GM19328 (cell line): ENCODE results near the gene DCP1A.

Experiments used
- ATAC-seq: cut with Tn5 transposase; IDR thresholded peaks from one replicate; pipeline ENCODE4 v1.9.1; 2021; ENCODE audit warnings: mild to moderate bottlenecking, moderate library complexity; ENCODE audit not compliant: unreplicated experiment

The DCP1A gene

GRCh38 chr3:53250881-53251605, 96.3 kb downstream of the DCP1A start:
- ATAC-seq, result no peak

GRCh38 chr3:53250453-53250852, 96.9 kb downstream of the DCP1A start:
- no peak for ATAC-seq

GRCh38 chr3:53248161-53248560, 99.2 kb downstream of the DCP1A start:
- ATAC-seq, result no peak

DNA sequence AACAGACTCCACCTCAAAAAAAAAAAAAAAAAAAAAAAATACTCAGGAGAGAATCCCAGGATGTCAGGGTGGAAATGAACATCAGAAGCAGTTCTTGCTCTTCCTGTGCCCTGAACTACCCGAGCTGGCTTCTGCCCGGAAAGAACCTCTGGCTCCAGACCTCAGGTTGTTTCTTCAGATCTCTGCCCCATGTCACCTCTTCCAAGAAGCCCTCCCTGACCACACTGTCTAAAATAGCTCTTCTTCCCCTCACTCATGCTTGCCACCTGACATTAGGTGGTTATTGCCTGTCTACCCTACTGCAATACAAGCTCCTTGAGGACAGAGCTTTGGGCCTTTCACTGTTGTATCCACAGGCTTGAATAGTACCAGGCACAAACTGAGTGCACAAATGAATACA, 99.7 kb downstream of the DCP1A start:
- no peak for ATAC-seq

- ATAC-seq, result no peak
Observed at GRCh38 chr3:53244271-53244670, 103.1 kb downstream of the DCP1A start.

DNA sequence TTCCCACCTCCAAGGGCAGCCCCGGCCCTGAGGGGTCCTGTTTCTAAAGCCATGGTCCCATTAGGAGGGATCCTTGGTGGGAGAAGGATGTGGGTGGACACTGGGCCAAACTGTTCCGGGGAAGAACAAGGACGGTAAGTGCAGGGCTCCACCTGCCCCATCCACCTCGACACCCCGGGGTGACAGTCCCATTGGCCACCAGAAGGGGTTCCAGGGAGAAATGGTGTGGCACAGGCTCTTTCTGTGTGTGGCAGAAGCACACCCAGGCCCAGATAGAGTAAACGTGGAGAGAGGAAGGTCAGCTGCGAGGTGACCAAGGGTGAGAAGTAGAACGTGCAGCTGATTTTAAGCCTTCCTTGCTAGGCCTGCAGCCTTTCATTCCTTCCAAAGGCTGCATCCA, 103.6 kb downstream of the DCP1A start:
- no peak for ATAC-seq

DNA sequence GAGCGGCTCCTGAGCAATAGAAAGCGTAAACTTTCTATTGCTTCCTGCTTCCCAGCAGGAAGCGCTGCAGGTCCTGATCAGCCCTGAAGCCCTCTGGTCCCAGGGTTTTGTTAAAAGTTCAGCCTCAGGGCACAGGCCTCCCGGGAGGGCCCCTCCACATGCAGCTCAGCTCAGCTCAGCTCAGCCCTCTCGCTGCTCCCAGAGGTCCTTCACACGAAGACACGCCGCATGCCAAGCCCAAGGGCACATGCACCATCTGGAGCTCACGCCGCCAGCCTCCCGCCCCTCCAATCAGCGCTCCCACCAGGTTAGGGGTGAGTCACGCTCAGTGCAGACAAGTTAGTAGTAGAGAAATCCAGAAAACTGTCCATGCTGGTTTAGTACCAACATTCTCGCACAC, 104.2 kb downstream of the DCP1A start:
- ATAC-seq, result no peak

DNA sequence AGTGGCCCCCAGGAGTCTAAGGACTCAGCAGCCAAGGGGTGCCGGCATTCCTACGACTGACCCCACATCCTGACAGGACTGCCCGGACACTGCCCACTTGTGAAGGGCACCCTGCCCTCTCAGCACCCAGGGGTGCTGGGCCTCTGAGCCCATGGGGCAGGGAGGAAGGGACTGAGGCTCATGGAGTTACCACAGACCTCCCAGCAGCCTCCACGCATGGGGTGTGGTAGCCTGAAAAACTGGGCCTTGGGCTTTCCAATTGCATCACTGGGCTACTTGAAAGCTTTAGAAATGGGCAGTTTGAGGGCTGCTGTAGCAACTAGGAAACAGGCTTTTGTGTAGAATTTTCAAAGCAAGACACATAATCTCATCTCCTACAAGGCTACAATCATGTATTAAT, 104.7 kb downstream of the DCP1A start:
- ATAC-seq, result no peak

GRCh38 chr3:53242155-53242554, 105.2 kb downstream of the DCP1A start:
- no peak for ATAC-seq

DNA sequence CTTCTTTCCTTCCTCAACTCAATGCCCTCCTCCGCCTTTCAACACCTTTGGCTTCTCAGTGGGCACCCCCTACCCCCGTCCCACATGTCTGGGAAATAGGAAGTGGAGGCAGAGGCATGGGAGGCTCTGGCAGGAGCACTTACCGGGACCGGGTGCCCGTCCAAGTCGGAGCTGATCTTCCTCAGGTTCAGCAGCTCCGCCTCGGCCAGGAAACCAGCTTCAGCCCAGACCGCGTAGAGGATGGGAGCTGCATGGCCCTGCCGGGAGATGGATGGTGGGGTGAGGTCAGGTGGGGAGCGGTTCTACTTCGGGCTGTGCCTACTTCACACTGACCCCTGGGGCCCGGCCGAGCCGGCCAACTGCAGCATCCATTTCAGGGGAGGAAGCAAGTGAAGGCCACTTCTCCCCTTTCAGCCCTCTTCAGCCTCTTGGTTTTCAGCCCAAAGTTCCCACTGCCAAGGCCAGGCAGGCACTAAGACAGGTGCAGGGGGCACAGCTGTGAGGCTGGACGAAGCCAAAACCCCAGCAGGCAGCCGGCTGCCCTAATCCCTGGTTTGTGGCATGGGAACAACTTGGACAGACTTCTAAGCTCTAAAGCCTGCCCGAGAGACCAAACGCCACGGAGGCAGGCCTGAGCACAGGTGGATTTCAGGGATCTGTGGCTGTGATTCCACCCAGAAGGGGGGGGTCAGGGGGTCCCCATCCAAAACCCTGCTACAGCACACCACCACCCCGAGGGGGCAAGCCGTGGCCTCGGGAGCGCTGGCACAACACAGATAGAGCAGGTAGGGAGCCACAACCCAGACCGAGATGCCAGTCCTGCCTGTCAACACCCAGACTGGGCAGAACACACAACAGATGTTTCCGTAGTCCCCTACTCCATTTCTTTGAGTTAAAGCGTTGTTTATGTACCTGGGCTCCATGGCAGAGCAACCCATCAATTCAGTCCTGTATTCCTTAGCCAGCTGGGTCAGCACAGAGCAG, 106.1 kb downstream of the DCP1A start:
- ATAC-seq, result no peak

- ATAC-seq, result no peak
Observed at GRCh38 chr3:53239800-53240199, 107.5 kb downstream of the DCP1A start.

- no peak for ATAC-seq
Observed at GRCh38 chr3:53238886-53239285, 108.5 kb downstream of the DCP1A start.

DNA sequence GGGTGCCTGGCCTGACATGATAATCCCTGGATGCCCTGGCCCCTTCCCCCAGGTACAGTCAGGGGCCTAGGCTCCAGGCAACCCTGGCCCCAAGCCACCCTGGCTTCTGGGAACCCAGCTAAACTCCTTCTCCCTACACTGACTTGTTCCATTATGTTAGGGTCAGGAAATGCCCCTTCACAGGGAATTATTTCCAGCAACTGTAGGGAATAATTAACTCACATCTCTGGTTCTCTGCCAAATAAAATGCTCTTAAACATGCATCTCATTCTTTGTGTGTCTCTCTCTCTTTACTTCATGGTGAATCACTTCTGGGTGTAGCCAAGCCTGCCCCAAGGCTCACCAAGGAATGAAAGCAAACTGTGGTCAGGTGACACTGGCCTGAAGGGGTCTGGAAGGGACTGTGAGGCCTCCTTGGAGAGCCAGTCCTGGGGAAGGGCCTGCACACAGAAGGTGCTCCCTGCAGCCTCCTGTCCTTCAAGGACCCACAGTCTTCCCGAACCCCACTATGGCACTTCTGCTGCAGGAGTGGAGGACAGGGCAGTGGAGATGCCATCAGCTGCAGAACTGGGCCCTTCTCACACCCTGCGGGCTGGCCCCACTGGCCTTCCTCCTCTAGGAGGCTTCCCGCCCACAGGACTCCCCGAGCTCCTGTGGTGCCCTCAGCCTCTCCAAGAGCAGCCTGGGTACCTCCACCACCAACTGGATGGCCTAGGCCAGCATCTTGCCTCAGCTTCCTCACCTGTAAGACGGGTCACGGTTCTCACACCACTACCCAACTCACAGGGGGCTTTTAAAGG, 109.1 kb downstream of the DCP1A start:
- ATAC-seq, result no peak

- ATAC-seq, result no peak
Observed at GRCh38 chr3:53236112-53236841, 111.1 kb downstream of the DCP1A start.

- no peak for ATAC-seq
Observed at GRCh38 chr3:53235545-53235944, 111.8 kb downstream of the DCP1A start.

DNA sequence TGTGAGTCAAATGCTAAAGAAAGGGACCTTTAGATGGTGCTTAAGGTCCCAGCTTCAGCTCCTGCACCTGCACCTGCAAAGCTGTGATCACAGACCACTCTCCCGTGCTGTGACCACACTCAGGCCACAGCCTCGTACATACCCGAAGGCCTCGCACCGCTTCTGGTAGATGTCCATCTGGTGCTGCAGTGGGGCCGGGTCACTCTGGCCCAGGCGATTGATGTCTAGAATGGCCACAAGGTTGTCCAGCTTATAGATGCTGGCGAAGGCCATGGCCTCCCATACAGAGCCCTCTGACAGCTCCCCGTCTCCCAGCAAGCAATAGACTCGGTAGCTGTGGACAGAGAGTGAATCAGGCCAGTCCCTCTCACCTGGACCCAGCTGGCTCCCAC, 112.5 kb downstream of the DCP1A start:
- no peak for ATAC-seq

- no peak for ATAC-seq
Observed at GRCh38 chr3:53234130-53234840, 113.1 kb downstream of the DCP1A start.
